Glutamatergic neuron (in vitro differentiated cells): ENCODE data around the gene CHMP6. TPM values are rescaled to one million over a fixed set of nuclear protein-coding genes. Genes with fewer than 3 reads are reported as not detected.

Experiments
- DNase-seq: peaks from one replicate; pipeline ENCODE4 v3.0.0; 2022
- H3K27ac Mint-ChIP-seq: one replicate; pipeline ENCODE4 v1.8.0; 2020; ENCODE audit warnings: mild to moderate bottlenecking, mixed read lengths, inconsistent platforms; ENCODE audit not compliant: unreplicated experiment
- H3K27me3 Mint-ChIP-seq: one replicate; pipeline ENCODE4 v1.8.0; 2020; ENCODE audit warnings: mild to moderate bottlenecking, moderate library complexity, mixed read lengths, inconsistent platforms; ENCODE audit not compliant: unreplicated experiment
- H3K36me3 Mint-ChIP-seq: one replicate; pipeline ENCODE4 v1.8.0; 2020; ENCODE audit warnings: mild to moderate bottlenecking, mixed read lengths, inconsistent platforms; ENCODE audit not compliant: unreplicated experiment
- H3K4me1 Mint-ChIP-seq: one replicate; pipeline ENCODE4 v1.8.0; 2020; ENCODE audit warnings: mild to moderate bottlenecking, low read depth, mixed read lengths, inconsistent platforms; ENCODE audit not compliant: unreplicated experiment
- H3K4me3 Mint-ChIP-seq: one replicate; pipeline ENCODE4 v1.8.0; 2020; ENCODE audit warnings: mild to moderate bottlenecking, mixed read lengths, inconsistent platforms; ENCODE audit not compliant: unreplicated experiment
- H3K9me3 Mint-ChIP-seq: one replicate; pipeline ENCODE4 v1.8.0; 2020; ENCODE audit warnings: mild to moderate bottlenecking, moderate library complexity, mixed read lengths, inconsistent platforms; ENCODE audit not compliant: unreplicated experiment
- CTCF ChIP-seq: fragments of 200-600 bp; sonication (generic); IDR thresholded peaks from one replicate; pipeline ENCODE4 v1.5.0; 2021; ENCODE audit not compliant: partially characterized antibody, unreplicated experiment
- long read RNA-seq: library from polyadenylated mRNA; unstranded; transcript quantifications from one replicate; pipeline ENCODE4 v2.0.0, GENCODE V29; 2020; ENCODE audit not compliant: unreplicated experiment
- total RNA-seq: library from RNA; stranded (reverse); fragmentation: NEBNext Ultra II Directional; extraction: Animal tissue kit (Norgen Biotek cat#: 25700); gene quantifications from one replicate; pipeline ENCODE4 v1.2.1, GENCODE V29; 2021; ENCODE audit not compliant: unreplicated experiment

Gene CHMP6
- total RNA-seq: 24.3 TPM
- long read RNA-seq, transcript CHMP6-201 (8 exons, 1,664 nt): major isoform, 40 of 42 reads
- long read RNA-seq, partial matches to known transcripts: 2 of 42 reads
- long read RNA-seq, other reads (novel, unspliced or antisense): 0 of 42 reads

GRCh38 chr17:80991645-80992076 lies at the start of gene CHMP6:
Gene CHMP6, plus strand, starts transcription at chr17:80991841. Its CDS starts 78 bp downstream, at chr17:80991919.
- Mint-ChIP-seq H3K27ac (peak within 1 kb of the TSS; percentile 81), H3K4me3 (peak within 1 kb of the TSS; percentile 76), H3K9me3 (no peaks in the 10 kb centered on the region), H3K4me1 (peaks cover 4% of the 10 kb centered on the region), H3K27me3 (peaks cover 8% of the 10 kb centered on the region), H3K36me3 (no peaks in the 10 kb centered on the region)
- no peak for TF ChIP-seq CTCF
- DNase-seq: peak; percentile 82

GRCh38 chr17:80942423-80943345 lies 49.0 kb upstream of the CHMP6 start:
- peaks cover 19% of the 10 kb centered on the region for H3K36me3 Mint-ChIP-seq
- no peak overlapping the region for H3K27ac Mint-ChIP-seq
- TF ChIP-seq CTCF: no peak
- H3K4me1 Mint-ChIP-seq: peaks cover 7% of the 10 kb centered on the region
- DNase-seq: peak; percentile 12
- no peak overlapping the region for H3K4me3 Mint-ChIP-seq
- H3K27me3 Mint-ChIP-seq: peaks cover 6% of the 10 kb centered on the region
- H3K9me3 Mint-ChIP-seq: peaks cover 5% of the 10 kb centered on the region

- H3K4me1 Mint-ChIP-seq: peaks cover 7% of the 10 kb centered on the region
- TF ChIP-seq CTCF: no peak
- H3K9me3 Mint-ChIP-seq: peaks cover 6% of the 10 kb centered on the region
- H3K27me3 Mint-ChIP-seq: peaks cover 4% of the 10 kb centered on the region
- peak; percentile 2 for DNase-seq
- no peak overlapping the region for H3K27ac Mint-ChIP-seq
- no peak overlapping the region for H3K4me3 Mint-ChIP-seq
- peaks cover 19% of the 10 kb centered on the region for H3K36me3 Mint-ChIP-seq
These were observed 48.1 kb upstream of the CHMP6 start for GRCh38 chr17:80943346-80944145.

- Mint-ChIP-seq H3K4me1 (peaks cover 7% of the 10 kb centered on the region), H3K27me3 (peaks cover 4% of the 10 kb centered on the region), H3K36me3 (peaks cover 19% of the 10 kb centered on the region), H3K27ac (no peak overlapping the region), H3K4me3 (no peak overlapping the region), H3K9me3 (peaks cover 6% of the 10 kb centered on the region)
- no peak for TF ChIP-seq CTCF
- peak; percentile 9 for DNase-seq
These were observed 47.3 kb upstream of the CHMP6 start for GRCh38 chr17:80944326-80944725.
